K562 (cell line): ENCODE results near the gene GRIN2D. TPM values are rescaled to one million over a fixed set of nuclear protein-coding genes. Genes with fewer than 3 reads are reported as not detected.

Experiments used
- ATAC-seq: fragments of 200-7000 bp; cut with Tn5 transposase; 3 replicates; pipeline ENCODE4 v1.9.1; 2020; ENCODE audit warnings: moderate library complexity
- BruUV-seq: library from RNA; stranded (reverse); fragments of 400-500 nt; replicated peaks from 2 replicates; lab custom pipeline; 2021; lab: Mats Ljungman, UMichigan
- CTCF ChIA-PET: fragments of 300-600 bp; formaldehyde crosslinking; extraction: SDS; loops from one replicate; lab custom pipeline; 2021; ENCODE audit warnings: low intra/inter-chr PET ratio; lab: Yijun Ruan, JAX
- POLR2A ChIA-PET: fragments of 300-600, 350-650 bp; sonication (Branson Sonifier 250); formaldehyde crosslinking; extraction: SDS; loops from one replicate; lab custom pipeline; 2021; ENCODE audit warnings: antibody characterized with exemption, inconsistent platforms; lab: Yijun Ruan, JAX
- DNase-seq, 4 experiments: peaks; one replicate each; pipeline versions ENCODE4 v3.0.0 to v3.0.0-alpha.2; 2011 to 2018; ENCODE audit warnings: low spot score in 3 of 4, mixed read lengths in 3 of 4; ENCODE audit errors: extremely low read depth in 1 of 4
- FAIRE-seq: peaks from 2 replicates; lab custom pipeline; 2011; peaks lifted over from hg19 to GRCh38; lab: Jason Lieb, UNC
- H2AFZ ChIP-seq: 2 replicates; pipeline ENCODE4 v1.6.0; 2011; ENCODE audit warnings: low read depth, low read length, control low read depth, inconsistent platforms
- H3K27ac ChIP-seq: fragments of 200-600 bp; 3 replicates; pipeline ENCODE4 v1.8.0; 2011; ENCODE audit warnings: low read depth, mild to moderate bottlenecking, control low read depth, inconsistent platforms, low read length, moderate library complexity, mixed read lengths; ENCODE audit errors: extremely low read depth
- H3K27me3 ChIP-seq, 2 experiments: fragments of 300-600 bp in 1 of 2; 2 replicates in 1 of 2; 3 replicates in 1 of 2; pipeline versions ENCODE4 v1.6.0 to v1.8.0; 2011; ENCODE audit warnings: inconsistent platforms in 2 of 2, low read length in 2 of 2, mild to moderate bottlenecking in 1 of 2, mixed read lengths in 1 of 2, moderate library complexity in 1 of 2; ENCODE audit not compliant: control insufficient read depth in 2 of 2, insufficient read depth in 2 of 2
- H3K36me3 ChIP-seq: fragments of 300-600 bp; 3 replicates; pipeline ENCODE4 v1.8.0; 2011; ENCODE audit warnings: mild to moderate bottlenecking, low read length, inconsistent platforms; ENCODE audit not compliant: control insufficient read depth, insufficient read depth
- H3K4me1 ChIP-seq, 2 experiments: fragments of 200-600 bp in 1 of 2; replicated peaks in 1 of 2; 2 replicates in 1 of 2; 3 replicates in 1 of 2; pipeline versions ENCODE4 v1.5.1 to v1.8.0; 2011; ENCODE audit warnings: inconsistent platforms in 2 of 2, low read length in 2 of 2, mild to moderate bottlenecking in 1 of 2, mixed read lengths in 1 of 2, moderate library complexity in 1 of 2; ENCODE audit not compliant: control insufficient read depth in 2 of 2, insufficient read depth in 2 of 2
- H3K4me2 ChIP-seq: 2 replicates; pipeline ENCODE4 v1.6.1; 2011; ENCODE audit warnings: low read length, control low read depth, inconsistent platforms, mixed read lengths; ENCODE audit not compliant: insufficient read depth
- H3K4me3 ChIP-seq: fragments of 200-600 bp; sonication (generic), shearing (Covaris generic); 2 replicates; pipeline ENCODE4 v1.5.1; 2016; ENCODE audit warnings: control low read depth, inconsistent platforms
- H3K79me2 ChIP-seq: fragments of 200-600 bp; 3 replicates; pipeline ENCODE4 v1.8.0; 2011; ENCODE audit warnings: low read length, inconsistent platforms; ENCODE audit not compliant: control insufficient read depth, insufficient read depth
- H3K9ac ChIP-seq, 2 experiments: 2 replicates each; pipeline versions ENCODE4 v1.6.0 to v1.6.1; 2011; ENCODE audit warnings: low read depth in 2 of 2, low read length in 2 of 2, control low read depth in 1 of 2, inconsistent platforms in 1 of 2, mild to moderate bottlenecking in 1 of 2, mixed read lengths in 1 of 2; ENCODE audit not compliant: insufficient read depth in 1 of 2
- H3K9me1 ChIP-seq: one replicate; pipeline ENCODE4 v1.6.0; 2011; ENCODE audit warnings: inconsistent platforms, mild to moderate bottlenecking, low read length, moderate library complexity; ENCODE audit not compliant: control insufficient read depth, insufficient read depth
- H3K9me3 ChIP-seq: replicated peaks from 2 replicates; pipeline ENCODE4 v1.5.1; 2011; ENCODE audit warnings: low read depth, low read length, inconsistent platforms; ENCODE audit not compliant: control insufficient read depth, insufficient read depth
- H4K20me1 ChIP-seq: replicated peaks from 2 replicates; pipeline ENCODE4 v1.6.1; 2011; ENCODE audit warnings: low read length, inconsistent platforms, mixed read lengths; ENCODE audit not compliant: control insufficient read depth, insufficient read depth
- CBFA2T2 ChIP-seq: fragments of 450-650 bp; conservative IDR thresholded peaks from 2 replicates; pipeline ENCODE4 v1.6.1; 2017; ENCODE audit warnings: mild to moderate bottlenecking
- CBFA2T3 ChIP-seq: fragments of 450-650 bp; IDR thresholded peaks from 2 replicates; pipeline ENCODE4 v1.6.1; 2017
- CBX1 ChIP-seq: sonication (generic); IDR thresholded peaks from 2 replicates; pipeline ENCODE4 v1.6.1; 2016; ENCODE audit warnings: antibody characterized with exemption, low read depth, mild to moderate bottlenecking
- CEBPB ChIP-seq: fragments of 450-650 bp; IDR thresholded peaks from 2 replicates; pipeline ENCODE4 v1.6.1; 2016; ENCODE audit warnings: missing genetic modification characterization, missing compliant biosample characterization
- CEBPG ChIP-seq, 3 experiments: fragments of 200-800 bp in 1 of 3; sonication (Bioruptor generic) in 1 of 3; sonication (generic) in 1 of 3; formaldehyde crosslinking in 1 of 3; IDR thresholded peaks in 2 of 3; conservative IDR thresholded peaks in 1 of 3; 2 replicates each; pipeline versions ENCODE4 v1.6.1 to v1.8.0; 2016 to 2022; ENCODE audit warnings: missing compliant biosample characterization in 2 of 3, missing genetic modification characterization in 2 of 3, mild to moderate bottlenecking in 1 of 3, missing genetic modification reagents in 1 of 3
- ELK3 ChIP-seq: fragments of 450-650 bp; formaldehyde crosslinking; IDR thresholded peaks from 2 replicates; pipeline ENCODE4 v1.4.0; 2020; ENCODE audit warnings: mild to moderate bottlenecking
- KLF16 ChIP-seq: IDR thresholded peaks from 2 replicates; pipeline ENCODE4 v1.6.1; 2016; ENCODE audit warnings: antibody characterized with exemption
- STAT5B ChIP-seq: fragments of 250-450 bp; sonication (Bioruptor Pico); IDR thresholded peaks from 2 replicates; pipeline ENCODE4 v1.8.0; 2021; ENCODE audit warnings: mild to moderate bottlenecking, inconsistent platforms
- ZNF695 ChIP-seq: fragments of 450-650 bp; formaldehyde crosslinking; IDR thresholded peaks from 2 replicates; pipeline ENCODE4 v1.4.0; 2020; ENCODE audit warnings: mild to moderate bottlenecking, moderate library complexity
- ZNF696 ChIP-seq: fragments of 250-450 bp; sonication (Bioruptor Pico); conservative IDR thresholded peaks from 2 replicates; pipeline ENCODE4 v1.4.0; 2020; ENCODE audit warnings: mild to moderate bottlenecking, moderate library complexity
- whole genome bisulfite sequencing: fragments of 100-300 bp; shearing (Covaris generic); methylation state at CpG from one replicate; pipeline ENCODE4 v1.1.6; 2016; ENCODE audit warnings: low coverage, mixed read lengths; ENCODE audit not compliant: insufficient coverage; ENCODE audit errors: missing lambda C conversion rate; 5-methylcytosine and 5-hydroxymethylcytosine counted together
- in situ Hi-C: fragments of 300-500 bp; cut with MboI; formaldehyde crosslinking; loops from 4 replicates; pipeline ENCODE4 v1.15.0; 2018; ENCODE audit warnings: inconsistent platforms, mixed read lengths
- intact Hi-C: fragments of 100-400 bp; cut with micrococcal nuclease; formaldehyde crosslinking; loops from 2 replicates; pipeline ENCODE4 v1.14.2; 2022
- polyA plus RNA-seq, 8 experiments: library from polyadenylated mRNA; depleted of rRNA in 4 of 8; stranded (reverse) in 5 of 8; unstranded in 3 of 8; fragments of >200 nt; fragmentation: Nextera tagmentation in 2 of 8; fragmentation: Illumina TruSeq in 1 of 8; extraction: Ambion mirVana in 2 of 8; extraction: Trizol in 1 of 8; gene quantifications; 2 replicates each; pipeline versions ENCODE4 v1.2.1 to v1.2.3, GENCODE V29; 2011 to 2014; ENCODE audit warnings: inconsistent platforms in 1 of 8, missing spikeins in 1 of 8
- total RNA-seq, 7 experiments: library from RNA; depleted of rRNA in 6 of 7; stranded (reverse); fragments of >200 nt in 6 of 7; fragmentation: Illumina TruSeq in 2 of 7; extraction: Trizol in 2 of 7; gene quantifications; 2 replicates each; pipeline versions ENCODE4 v1.2.1 to v1.2.3, GENCODE V29; 2011 to 2021; ENCODE audit warnings: low replicate concordance in 1 of 7
- TF ChIP-seq, protein P1 (sequence below), 2 experiments: fragments of 450-650 bp in 1 of 2; sonication (generic) in 1 of 2; formaldehyde crosslinking in 1 of 2; IDR thresholded peaks in 1 of 2; conservative IDR thresholded peaks in 1 of 2; 2 replicates each; pipeline versions ENCODE4 v1.6.1 to v1.8.1; 2016 to 2023; ENCODE audit warnings: mild to moderate bottlenecking in 2 of 2, moderate library complexity in 2 of 2, inconsistent platforms in 1 of 2, missing genetic modification reagents in 1 of 2

Gene GRIN2D
- total and polyA plus RNA-seq, 9 of the 15 experiments (the other 6 are each of a cell fraction or from before 2014, with no cell fraction given): 0.32 to 31.5 (median 1.8) TPM

- DNase-seq (no peak), ATAC-seq (no peak), FAIRE-seq (no peak)
- ChIA-PET CTCF (no interaction called here), POLR2A (no interaction called here)
- H3K27ac ChIP-seq: no peak overlapping the region
- no peaks in the 10 kb centered on the region for H3K27me3 ChIP-seq
- no peaks in the 10 kb centered on the region for H3K79me2 ChIP-seq
- H3K4me1 ChIP-seq: peaks cover 0 to 14% of the 10 kb centered on the region in 2 experiments; a peak in 3 of 5 replicates
- in situ Hi-C loops (loop anchor here (5.0 kb wide), 1 partner anchor 44 kb away; no protein-coding TSS in a partner anchor), intact Hi-C loops (no loop called here)
- H3K4me2 ChIP-seq: no peak overlapping the region
- H3K9ac ChIP-seq: no peak overlapping the region
- no peak overlapping the region for H2AFZ ChIP-seq
- no peaks in the 10 kb centered on the region for H3K9me3 ChIP-seq
- no peak for TF ChIP-seq ELK3 (CRISPR knock-in tag)
- TF ChIP-seq KLF16: no peak
- TF ChIP-seq CBFA2T2: no peak
- TF ChIP-seq, protein P1, sequence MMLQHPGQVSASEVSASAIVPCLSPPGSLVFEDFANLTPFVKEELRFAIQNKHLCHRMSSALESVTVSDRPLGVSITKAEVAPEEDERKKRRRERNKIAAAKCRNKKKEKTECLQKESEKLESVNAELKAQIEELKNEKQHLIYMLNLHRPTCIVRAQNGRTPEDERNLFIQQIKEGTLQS (IDR thresholded peaks at IDR 0.05): peak; percentile 45
- TF ChIP-seq, protein P1 (CRISPR knock-in tag; conservative IDR thresholded peaks at IDR 0.05): no peak
- no peak for TF ChIP-seq CBX1
- no peak for TF ChIP-seq STAT5B (CRISPR knock-in tag)
- no peak for TF ChIP-seq CEBPG (CRISPR knock-in tag; IDR thresholded peaks at IDR 0.05)
- peak; percentile 23 to 44; a peak in 2 of 4 replicates for TF ChIP-seq CEBPG (tag; conservative IDR thresholded peaks at IDR 0.05 in 1 of 2, IDR thresholded peaks at IDR 0.05 in 1 of 2)
- no peak for TF ChIP-seq ZNF695
- TF ChIP-seq CBFA2T3: no peak
- TF ChIP-seq CEBPB: peak; percentile 32; the same call in 1 of the 2 replicates
- no peak for TF ChIP-seq ZNF696 (CRISPR knock-in tag)
- H3K36me3 ChIP-seq: peaks cover 4% of the 10 kb centered on the region; the same call in 2 of the 3 replicates
- H4K20me1 ChIP-seq: no peaks in the 10 kb centered on the region
- no peaks in the 10 kb centered on the region for H3K9me1 ChIP-seq
- WGBS: 13% methylated on average over 2 of the region's 2 CpGs
- no TSS peak for BruUV-seq
- H3K4me3 ChIP-seq: no peak overlapping the region
Measured at GRCh38 chr19:48346191-48346590, 47.3 kb upstream of the GRIN2D start.
